Activated CD4-positive, alpha-beta T cell treated with anti-CD3 and anti-CD28 coated beads, Interleukin-2, amount 50 U/mL, for 1 hour (primary cell): Measurements from ENCODE around the gene PLAA.

ENCODE experiments used
- DNase-seq: peaks from one replicate; pipeline ENCODE4 v3.0.0-alpha.2; 2020

The PLAA gene

DNA sequence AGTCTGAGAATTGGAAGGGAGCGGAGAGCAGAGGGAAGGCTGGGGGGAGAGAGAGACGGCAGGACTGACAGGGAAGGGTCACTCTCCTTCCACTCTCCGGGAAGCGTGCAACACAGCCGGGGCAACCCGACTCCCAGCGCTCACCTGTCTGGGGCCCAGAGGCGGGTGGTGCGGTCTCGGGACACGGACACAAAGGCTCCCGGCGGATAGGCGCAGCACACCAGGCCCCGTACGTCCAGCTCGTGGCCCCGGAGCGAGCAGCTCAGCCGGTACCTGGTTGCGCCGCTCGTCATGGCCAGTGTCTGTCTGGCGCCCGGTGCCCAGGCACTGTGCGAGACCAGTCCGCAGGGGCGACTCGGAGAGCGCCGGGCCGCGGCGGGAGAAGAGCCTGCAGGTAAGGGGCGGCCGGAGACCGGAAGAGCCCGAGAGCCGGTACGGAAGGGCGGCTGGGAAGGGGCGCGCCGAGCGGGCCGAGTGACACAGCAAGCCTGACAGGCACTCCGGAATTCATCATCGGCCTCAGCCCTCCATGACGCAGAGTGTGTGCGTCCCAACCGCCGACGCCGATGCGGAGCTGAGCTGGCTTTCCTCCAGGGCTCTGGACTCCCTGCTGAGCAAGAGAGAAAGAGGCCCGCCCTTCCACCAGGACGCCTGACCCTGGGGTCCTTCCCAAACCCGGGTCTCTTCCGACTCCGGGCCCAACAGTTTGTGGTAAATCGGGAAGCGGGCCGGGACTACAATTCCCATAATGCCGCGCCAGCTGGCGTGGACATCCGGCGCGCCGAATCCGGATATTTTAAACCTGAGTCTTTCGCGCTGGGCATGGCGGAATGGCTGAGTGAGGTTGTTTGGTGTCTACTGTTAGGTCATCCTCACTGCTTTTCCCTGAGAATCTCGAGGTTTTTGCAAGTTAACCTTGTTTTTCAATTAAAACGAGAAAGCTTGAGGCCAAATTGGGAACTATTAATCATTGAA is at the start of gene PLAA:
Gene PLAA, minus strand, starts transcription at position 490 of the 975 bp plus-strand sequence. Its CDS starts 197 bp downstream, at position 293.
- peak; percentile 80 for DNase-seq

GRCh38 chr9:26995810-26996209 is 48.8 kb upstream of the PLAA start:
- DNase-seq: no peak

- DNase-seq: no peak
These were observed 36.3 kb upstream of the PLAA start for GRCh38 chr9:26983340-26983739.

DNA sequence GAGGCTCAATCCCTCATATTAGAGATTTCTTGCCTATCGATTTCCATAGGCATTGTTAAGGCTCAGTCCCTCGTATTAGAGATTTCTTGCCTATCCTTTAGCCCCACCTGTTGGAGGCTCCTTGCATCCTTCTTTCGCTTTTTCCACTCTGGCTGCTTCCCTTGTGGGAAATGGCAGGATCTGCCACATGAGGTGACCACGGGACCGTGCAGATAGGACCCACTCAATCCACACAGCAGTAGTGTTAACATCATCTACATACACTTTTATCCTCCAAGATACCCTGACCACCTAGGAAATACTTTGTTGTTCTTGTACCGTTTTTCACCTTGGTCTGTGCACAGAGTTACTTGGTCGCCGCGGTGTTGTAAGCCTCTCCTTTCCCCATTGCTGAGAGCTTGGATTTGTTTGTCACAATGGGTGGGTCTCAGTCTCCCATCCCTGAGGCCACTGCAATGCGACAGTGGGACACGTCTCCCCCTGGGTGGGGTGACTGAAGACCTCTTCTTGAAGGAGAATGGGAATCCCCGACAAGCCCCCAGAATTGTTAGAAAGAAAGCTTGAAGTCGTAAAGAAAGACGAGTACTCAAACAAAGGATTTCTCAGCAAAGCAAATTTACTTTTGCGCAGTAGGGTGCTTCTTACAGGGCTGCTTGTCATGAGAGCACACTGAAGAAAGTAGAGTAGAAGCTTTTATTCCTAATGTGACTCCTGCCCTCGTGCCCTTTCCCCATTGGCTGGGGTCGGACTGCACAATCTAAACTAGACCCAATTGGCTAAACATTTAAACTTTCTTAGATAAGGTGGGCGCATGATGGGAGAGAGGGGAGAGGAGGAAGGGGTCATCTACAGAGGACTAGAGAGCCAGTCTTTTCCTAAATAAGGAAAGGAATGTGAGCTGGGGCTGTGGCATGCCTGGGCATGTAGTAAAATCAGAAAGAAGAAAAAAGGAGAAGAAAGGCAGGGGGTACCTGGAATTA is 29.0 kb upstream of the PLAA start:
- DNase-seq: no peak

DNA sequence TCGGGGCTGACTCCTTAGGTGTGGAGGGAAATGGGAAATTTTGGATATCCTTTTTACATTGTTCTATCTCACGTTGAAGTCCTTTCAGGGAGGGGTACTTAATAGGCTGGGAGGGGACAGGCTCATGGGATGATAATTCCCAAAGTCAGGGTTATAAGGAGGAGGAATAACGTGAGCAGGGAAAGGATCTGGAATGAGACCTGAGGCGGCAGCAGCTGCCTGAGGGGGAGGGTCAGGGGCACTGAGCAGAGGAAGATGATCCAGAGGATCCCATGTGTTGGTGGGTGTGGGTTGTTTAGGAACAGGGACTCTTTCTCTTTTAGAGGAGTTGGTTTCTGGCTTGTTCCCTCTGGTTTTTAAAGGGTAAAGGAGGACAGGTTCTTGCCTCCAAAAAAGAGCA is 27.9 kb upstream of the PLAA start:
- no peak for DNase-seq

DNA sequence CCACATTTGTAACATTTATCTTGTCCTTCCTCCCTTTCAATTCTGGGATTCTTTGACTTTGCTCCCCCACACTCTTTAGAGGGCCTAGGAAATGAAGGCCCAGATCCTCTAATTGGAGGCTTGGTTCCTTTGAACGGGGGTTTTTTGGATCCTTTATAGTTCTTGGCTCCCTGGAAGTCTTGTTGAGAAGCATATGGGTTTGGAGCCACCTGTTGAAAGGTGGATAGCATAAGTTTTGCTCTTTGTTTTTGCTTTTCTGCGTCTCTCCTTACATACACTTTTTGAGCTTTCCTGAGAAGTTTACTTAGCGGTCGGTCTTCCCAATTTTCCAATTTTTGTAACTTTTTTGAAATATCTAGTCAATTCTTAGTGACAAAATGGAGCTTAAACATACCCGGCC is 26.9 kb upstream of the PLAA start:
- DNase-seq: no peak

GRCh38 chr9:26971721-26972120 is 24.7 kb upstream of the PLAA start:
- no peak for DNase-seq

DNA sequence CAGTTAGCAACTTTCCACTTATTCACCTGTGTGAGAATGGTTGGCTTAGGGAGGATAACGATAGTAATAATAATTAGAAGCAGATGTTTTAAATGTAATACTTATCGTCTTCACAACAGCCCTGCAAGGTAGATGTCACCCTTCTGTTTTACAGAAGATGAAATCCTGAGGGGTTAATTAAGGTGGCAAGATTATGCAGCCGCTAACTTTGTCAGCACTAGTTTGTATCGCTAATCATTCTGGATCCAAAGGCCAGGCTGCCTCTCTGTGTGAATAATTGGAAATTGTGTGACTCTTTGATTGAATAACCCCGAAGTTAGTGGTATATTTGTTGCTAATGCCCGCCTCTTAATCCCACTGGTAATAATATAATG is 9.8 kb upstream of the PLAA start:
- DNase-seq: no peak

- peak; percentile 92 for DNase-seq
These were observed 9.1 kb upstream of the PLAA start, which contains the start of gene IFT74 for GRCh38 chr9:26955921-26956859. Gene IFT74, plus strand, starts transcription at chr9:26956412. Its CDS starts 5,556 bp downstream, at chr9:26961968.

GRCh38 chr9:26955222-26955903 is 8.3 kb upstream of the PLAA start:
- DNase-seq: no peak

DNA sequence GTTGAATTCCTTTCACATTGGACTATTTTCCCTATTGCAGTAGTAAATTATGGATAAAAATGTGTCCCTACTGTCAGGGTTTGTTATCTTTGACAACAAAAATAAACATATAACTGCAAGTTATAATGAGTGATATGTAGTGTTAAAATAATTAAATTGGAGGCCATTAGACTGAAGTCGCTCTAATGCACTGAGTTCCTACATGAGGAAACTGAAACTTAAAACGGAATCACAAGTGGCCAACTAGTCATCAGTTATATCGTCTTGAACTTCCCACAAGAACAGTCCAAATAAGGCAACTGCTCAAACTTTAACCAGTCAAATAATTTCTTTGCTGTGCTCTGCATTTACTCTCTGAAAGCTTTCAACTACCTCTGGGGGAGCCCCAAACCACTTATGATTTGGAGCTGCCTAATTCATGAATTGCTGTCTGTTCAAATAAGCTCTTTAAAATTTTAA is 7.0 kb upstream of the PLAA start:
- DNase-seq: no peak

DNA sequence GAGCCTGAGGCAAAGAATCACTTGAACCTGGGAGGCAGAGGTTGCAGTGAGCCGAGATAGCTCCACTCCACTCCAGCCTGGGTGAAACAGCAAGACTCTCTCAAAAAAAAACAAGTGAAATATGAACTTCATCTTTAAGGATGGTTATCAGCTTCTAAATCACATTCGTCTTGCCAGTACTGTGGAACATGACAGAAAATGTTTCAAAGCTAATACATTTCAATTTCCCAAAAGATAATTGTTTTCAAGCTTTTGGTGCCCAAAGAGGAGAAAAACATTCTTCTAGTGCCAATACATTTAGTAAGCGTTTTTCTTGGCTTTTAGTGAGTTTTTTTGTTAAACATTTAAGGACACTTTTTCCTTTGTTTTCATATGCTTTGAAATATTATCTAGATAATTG is 4.8 kb upstream of the PLAA start:
- DNase-seq: no peak

GRCh38 chr9:26950521-26950920 is 3.5 kb upstream of the PLAA start:
- no peak for DNase-seq

DNA sequence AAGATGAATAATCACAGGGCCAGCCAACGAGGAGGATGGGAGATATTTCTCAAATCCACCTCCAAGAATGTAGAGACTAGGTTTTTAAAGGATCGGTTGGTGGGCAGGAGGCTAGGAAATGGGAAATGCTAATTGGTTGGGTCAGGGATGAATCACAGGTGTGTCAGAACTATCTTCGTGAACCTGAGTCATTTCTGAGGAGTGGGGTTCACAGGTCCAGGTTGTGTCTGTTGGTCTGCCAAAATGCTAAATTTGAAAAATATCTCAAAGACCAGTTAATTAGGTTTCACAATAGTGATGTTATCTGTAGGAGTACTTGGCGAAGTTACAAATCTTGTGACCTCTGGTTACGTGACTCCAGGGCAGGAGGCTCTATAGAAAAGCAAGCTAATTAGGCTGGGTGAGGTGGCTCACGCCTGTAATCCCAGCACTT is 2.6 kb upstream of the PLAA start:
- no peak for DNase-seq

DNA sequence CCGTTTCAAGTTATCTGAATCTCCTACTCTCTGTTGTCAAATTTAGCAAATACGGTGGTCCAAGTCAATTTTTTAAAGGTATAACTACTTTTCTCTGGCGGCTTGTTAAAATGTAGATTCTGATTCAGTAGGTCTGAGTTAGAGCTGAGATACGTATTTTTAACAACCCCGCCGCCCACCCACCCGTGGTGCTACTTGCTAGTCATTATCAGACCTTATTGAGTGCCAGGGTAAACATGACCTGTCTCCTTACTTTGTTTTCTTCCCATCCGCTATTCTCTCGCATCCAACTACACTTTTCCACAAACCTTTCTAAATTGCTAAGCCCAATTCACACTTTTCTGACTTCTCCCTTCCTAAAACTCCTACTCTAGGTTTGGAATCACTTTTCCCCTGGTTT is 694 bp upstream of the PLAA start:
- DNase-seq: no peak

GRCh38 chr9:26945591-26945990 is 1.5 kb downstream of the PLAA start:
- no peak for DNase-seq

DNA sequence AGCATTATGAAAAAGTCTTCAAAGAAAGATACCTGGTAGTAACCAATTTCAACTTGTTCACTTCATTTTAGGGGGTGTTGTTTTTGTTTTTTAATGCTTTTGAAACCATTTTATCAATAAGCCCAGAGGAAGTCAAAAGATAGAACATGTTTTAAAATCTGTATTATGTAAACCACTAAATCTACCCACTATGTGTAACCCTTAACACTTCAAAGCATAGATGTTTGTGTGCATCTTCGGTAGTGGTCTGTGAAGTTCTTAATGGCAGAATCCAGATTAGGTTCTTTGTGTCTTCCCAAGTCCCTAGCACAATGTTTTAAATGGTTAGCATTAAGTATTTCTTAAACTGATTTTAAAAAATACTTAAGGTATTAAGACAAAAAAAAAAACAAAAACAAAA is 6.3 kb downstream of the PLAA start:
- DNase-seq: no peak

DNA sequence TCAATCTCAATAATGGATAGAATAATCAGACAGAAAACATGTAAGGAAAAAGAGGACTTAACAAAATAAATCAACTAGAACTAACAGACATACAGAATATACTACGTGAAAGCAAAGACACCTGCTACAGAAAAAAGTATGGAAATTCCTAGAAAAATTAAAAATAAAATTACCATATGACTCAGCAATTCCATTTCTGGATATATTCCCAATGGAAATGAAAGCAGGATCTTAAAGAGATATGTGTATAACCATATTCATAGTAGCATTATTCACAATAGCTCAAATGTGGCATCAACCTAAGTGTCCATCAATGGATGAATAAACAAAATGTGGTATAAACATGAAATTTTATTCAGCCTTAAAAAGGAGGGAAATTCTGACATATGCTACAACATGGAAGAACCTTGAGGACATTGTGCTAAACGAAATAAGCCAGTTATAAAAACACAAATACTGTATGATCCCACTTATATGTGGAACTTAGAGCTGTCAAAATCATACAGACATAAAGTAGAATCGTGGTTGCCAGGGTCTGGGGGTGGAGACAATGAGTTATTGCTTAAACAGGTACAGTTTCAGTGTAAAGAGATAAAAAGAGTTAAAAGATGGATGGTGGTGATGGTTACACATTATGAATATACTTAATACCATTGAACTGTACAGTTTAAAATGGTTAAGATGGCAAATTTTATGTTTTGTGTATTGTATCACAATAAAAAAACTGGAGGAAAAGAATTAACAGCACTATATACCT is 6.9 kb downstream of the PLAA start:
- no peak for DNase-seq

- no peak for DNase-seq
These were observed 9.1 kb downstream of the PLAA start for GRCh38 chr9:26937816-26938371.

GRCh38 chr9:26935847-26936246 is 11.2 kb downstream of the PLAA start:
- DNase-seq: no peak
